GM12875 (cell line): ENCODE data around the gene HSP90AB1.

ENCODE experiments used
- H3K4me3 ChIP-seq: one replicate; pipeline ENCODE4 v1.5.1; 2011; ENCODE audit warnings: low read depth, low read length, control low read depth
- TF ChIP-seq, protein P1 (sequence below): IDR thresholded peaks from 2 replicates; pipeline ENCODE4 v1.5.1; 2011; ENCODE audit warnings: low read depth, mild to moderate bottlenecking, control low read depth, inconsistent platforms, low read length, moderate library complexity, borderline replicate concordance; ENCODE audit not compliant: insufficient read depth

Gene HSP90AB1

DNA sequence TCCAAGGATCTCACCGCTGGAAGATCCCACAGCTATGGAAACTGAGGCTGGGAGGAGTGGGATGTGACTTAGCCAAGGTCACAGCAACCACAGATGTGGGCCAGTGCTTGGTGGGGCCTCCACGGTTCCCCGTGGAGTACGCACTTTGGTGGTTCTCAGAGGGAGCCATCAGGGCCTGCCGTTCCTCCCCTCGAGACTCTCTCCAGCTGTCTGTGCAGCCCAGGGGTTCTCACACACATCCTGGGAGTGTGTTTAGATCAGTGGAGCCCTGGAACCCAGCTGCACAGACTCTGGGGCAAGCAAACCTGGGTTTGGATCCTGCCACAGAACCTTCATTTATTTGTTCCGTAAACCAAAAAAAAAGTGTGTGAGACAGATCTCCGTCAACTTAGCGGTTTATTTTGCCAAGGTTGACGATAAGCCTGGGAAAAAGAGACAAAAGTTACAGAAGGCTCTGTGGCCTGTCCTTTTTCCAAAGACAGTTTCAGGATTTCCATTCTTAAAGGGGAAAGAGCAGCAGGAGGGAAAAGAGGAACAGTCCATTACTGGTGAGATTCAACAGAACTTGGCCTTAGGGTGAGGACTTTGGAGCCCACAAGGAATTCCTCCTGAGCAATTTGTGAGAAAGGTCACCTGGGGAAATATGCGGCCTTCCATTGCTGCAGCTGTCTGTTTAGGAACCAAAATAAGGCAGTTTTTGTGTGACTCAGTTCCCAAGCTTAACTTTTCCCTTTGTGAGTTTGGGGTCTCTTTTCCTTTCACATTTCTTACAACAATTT lies 43.7 kb upstream of the HSP90AB1 start:
- no peak overlapping the region for H3K4me3 ChIP-seq
- TF ChIP-seq, protein P1, sequence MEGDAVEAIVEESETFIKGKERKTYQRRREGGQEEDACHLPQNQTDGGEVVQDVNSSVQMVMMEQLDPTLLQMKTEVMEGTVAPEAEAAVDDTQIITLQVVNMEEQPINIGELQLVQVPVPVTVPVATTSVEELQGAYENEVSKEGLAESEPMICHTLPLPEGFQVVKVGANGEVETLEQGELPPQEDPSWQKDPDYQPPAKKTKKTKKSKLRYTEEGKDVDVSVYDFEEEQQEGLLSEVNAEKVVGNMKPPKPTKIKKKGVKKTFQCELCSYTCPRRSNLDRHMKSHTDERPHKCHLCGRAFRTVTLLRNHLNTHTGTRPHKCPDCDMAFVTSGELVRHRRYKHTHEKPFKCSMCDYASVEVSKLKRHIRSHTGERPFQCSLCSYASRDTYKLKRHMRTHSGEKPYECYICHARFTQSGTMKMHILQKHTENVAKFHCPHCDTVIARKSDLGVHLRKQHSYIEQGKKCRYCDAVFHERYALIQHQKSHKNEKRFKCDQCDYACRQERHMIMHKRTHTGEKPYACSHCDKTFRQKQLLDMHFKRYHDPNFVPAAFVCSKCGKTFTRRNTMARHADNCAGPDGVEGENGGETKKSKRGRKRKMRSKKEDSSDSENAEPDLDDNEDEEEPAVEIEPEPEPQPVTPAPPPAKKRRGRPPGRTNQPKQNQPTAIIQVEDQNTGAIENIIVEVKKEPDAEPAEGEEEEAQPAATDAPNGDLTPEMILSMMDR, result no peak

DNA sequence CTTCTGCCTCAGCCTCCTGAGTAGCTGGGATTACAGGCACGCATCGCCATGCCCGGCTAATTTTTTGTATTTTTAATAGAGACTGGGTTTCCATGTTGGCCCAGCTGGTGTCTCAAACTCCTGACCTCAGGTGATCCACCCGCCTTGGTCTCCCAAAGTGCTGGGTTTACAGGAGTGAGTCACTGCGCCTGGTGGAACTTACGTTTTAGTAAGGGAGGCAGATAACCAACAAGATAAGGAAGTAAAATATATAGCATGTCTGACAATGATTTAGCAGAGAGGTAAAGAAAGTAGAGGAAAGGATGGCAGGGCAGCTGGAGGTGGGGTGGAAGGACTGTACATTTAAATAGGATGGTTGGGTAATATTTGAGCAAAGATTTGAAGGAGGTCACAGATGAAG lies 42.9 kb upstream of the HSP90AB1 start:
- H3K4me3 ChIP-seq, result no peak overlapping the region

DNA sequence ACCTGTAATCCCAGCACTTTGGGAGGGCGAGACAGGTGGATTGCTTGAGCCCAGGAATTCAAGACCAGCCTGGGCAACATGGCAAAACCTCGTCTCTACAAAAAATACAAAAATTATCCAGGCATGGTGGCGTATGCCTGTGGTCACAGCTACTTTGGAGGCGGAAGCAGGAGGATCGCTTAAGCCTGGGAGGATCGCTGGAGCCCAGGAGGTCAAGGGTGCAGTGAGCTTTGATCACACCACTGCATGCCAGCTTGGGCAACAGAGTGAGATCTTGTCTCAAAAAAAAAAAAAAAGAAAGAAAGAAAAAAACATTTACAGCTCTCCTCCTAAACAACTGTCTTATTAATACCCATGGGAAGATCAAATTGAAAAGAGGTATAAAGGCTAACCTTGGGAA lies 38.9 kb upstream of the HSP90AB1 start:
- no peak overlapping the region for H3K4me3 ChIP-seq
- TF ChIP-seq, protein P1, result no peak

More for the DNA sequence above, 42.9 kb upstream of the HSP90AB1 start:
- TF ChIP-seq, protein P1, result no peak

DNA sequence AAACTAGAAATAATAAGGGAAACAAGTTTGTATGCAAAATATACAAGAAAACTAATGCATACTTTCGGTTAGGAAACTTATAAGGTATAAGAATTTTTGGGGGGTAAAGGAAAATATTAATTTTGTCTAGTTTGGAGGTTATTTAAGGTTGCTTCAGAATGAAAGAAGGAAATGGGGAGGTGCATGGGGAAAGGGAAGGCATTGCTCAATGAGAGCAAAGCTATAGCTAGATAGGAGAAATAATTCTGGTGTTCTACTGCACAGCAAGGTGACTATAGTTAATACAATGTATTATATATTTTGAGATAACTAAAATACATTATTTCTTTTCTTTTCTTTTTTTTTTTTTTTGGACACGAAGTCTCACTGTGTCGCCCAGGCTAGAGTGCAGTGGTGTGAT lies 35.6 kb upstream of the HSP90AB1 start:
- TF ChIP-seq, protein P1, result no peak
- no peak overlapping the region for H3K4me3 ChIP-seq

DNA sequence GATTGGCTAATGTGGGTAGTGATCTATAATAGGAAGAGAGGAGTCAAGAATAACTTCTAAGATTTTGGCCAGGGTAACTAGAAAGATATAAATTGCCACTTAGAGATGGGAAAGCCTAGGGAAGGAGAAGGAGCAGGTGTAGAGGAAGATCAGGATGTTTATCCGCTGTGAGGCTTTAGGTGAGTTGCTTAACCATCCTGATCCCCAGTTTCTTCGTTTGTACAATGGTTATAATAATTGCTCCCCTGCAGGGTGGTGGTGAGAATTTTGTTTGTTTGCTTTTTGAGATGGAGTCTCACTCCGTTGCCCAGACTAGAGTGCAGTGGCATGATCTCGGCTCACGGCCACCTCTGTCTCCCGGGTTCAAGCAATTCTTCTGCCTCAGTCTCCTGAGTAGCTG lies 32.6 kb upstream of the HSP90AB1 start:
- no peak overlapping the region for H3K4me3 ChIP-seq
- TF ChIP-seq, protein P1, result no peak

DNA sequence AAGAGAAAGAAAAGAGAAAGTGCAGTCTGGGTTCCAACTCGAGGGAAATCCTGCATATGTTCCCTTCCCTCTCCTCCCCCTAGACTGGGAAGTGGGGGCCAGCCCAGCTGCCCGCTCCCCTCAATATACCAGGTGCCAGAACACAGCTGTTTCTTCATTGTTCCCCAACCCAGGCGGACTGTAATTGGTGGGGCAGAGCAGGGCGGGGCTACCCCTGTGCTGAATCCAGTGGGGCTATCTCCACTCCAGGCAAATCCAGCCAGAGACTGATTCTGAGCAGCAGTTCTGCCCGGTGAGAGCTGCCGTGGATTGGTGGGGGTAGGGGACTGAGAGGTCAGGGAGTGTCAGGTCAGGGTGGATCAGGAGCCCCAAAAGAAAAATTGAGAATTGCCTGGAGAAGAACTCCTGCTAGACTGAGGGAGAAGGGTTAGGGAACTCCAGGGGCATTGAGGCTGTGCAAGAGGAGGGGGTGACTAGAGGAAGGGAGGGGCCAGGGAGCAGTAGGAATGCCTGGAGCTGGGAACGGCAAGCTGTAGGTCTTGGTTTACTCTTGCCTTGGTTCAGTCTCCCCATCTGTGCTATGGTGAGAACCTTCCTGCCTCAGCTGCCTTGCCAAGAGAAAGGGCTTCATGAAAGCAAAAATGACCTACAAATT lies 30.1 kb upstream of the HSP90AB1 start, which contains the start of gene MYMX:
TSS of gene MYMX (plus strand) at position 250 of the 655 bp plus-strand sequence. CDS start 546 bp downstream, outside the sequence.
- TF ChIP-seq, protein P1, result no peak
- no peak within 1 kb of the TSS for H3K4me3 ChIP-seq
